SK-MEL-5 (cell line): ENCODE data around the gene GALNTL6. TPM values are rescaled to one million over a fixed set of nuclear protein-coding genes. Genes with fewer than 3 reads are reported as not detected.
"Not testable (repeated sequence)": the region's sequence is repeated elsewhere in the genome, so short reads cannot be mapped to it uniquely, and the experiment has no call there.

Experiments
- DNase-seq: peaks from one replicate; pipeline ENCODE4 v3.0.0-alpha.2; 2016; ENCODE audit warnings: low read depth, low spot score
- in situ Hi-C: cut with HindIII; loops from 2 replicates; pipeline ENCODE4 v1.10.0; 2016; ENCODE audit warnings: low sequenced_read_pairs, high pct_unique_total_duplicates, low pct_unique_long_range_greater_than_20kb
- total RNA-seq: library from RNA; depleted of rRNA; stranded (reverse); fragments of >200 nt; shearing (Covaris generic); gene quantifications from 2 replicates; pipeline ENCODE4 v1.2.3, GENCODE V29; 2014

Gene GALNTL6
- total RNA-seq, 1 experiment from 2014 or later, result 2.4 TPM

DNA sequence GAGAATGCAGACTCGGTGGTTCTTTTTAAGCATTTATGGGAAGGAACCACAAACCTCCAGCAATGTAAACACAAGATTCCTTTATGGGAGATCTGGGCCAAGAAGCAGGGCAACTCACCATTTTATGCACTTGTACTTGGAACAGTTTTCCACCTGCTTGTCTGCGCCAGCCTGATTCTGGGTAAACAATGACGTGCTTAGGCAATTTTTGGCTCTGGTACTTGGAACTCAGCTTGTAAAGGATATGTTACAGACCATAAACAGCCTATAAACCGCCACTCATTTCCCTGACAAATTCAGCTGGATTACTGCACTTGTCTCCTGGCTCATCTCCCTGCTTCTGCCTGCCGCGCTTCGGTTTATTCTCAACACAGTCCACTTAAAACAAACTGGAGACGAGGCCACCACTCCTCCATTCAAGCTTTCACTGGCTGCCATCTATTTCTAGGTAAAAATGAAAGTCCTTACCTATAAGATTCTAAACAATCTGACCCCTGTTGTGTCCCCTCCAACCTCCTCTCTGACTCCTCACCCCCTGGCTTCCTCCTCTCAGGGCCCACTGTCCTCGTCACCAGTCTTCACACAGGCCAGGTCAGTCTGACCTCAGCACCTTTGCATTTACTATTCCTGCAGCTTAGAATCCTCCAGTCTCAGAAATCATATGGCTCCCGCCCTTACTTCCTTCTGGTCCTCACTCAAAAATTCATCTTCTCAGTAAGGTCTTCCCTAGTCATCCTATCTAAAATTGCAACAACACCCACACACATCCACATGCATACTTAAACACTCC, 1149.6 kb downstream of the GALNTL6 start:
- in situ Hi-C loops, result no loop called here
- DNase-seq, result no peak

DNA sequence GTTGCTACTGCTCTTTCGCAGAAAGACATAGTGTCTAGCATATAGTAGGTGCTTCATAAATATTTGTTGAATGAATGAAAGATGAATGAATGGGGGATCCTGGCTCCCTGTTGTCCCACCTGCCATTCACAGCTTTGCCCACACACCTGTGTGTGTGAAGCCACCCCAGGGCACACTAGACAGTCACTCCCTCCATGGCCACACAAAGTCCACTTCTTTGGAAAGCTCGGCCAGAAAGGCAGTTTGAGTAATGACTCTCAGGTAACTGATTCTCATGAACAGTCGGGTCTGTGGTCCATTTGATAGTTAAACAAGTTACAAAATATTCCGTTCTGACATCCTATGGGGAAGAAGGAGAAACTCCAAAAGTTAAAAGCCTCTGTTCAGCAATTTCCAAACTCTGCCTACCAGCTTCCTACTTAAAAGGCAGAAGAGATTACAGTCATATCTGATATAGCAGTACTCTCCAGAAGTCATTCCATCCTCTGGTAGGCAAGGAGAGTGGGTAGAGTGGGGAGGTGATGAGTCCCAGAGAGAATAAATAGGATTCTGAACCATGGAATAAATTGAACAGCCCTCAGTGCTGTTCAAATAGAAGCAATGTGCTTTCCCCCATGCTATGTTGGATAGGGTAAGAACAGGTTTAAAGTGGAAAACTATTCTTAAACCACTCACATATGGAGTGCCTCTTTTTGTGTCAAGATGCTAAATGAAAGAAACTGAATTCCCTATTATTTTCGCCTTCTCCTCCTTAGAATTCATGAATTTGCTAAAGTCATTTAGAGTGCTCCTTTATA, 1150.5 kb downstream of the GALNTL6 start:
- DNase-seq, result no peak
- in situ Hi-C loops, result no loop called here

DNA sequence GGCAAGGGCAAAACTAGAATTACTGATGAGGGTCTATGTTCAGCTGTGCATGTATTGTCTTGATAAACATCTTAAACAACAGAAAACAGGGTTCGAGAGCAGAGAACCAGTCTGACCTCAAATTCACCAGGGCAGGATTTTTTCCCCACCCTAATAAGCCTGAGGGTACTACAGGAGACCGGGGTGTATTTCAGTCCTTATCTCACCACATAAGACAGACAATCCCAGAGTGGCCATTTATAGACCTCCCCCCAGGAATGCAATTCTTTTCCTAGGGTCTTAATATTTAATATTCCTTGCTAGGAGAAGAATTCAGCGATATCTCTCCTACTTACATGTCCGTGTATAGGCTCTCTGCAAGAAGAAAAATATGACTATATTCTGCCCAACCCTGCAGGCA, 1157.0 kb downstream of the GALNTL6 start:
- in situ Hi-C loops, DNase-seq: not testable (repeated sequence)

DNA sequence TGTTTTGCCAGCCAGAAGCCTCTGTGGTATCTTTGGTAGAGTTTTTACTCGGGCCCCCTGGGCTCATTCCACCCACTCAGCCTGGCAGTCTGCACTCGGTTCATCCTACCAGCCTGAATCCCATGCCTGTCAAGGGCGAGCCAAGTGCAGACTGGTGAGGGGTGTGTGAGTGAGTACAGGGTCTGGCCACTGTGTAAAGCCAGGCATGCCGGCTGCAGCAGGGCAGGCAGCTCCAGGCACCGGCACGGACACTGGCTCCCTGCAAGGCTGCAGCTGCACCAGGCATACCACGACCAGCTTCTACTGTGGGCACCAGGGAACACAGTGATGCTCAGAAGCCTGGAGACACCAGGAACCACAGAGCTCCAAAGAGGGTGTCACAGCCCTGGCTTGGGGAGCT, 1161.4 kb downstream of the GALNTL6 start:
- no peak for DNase-seq
- in situ Hi-C loops, result no loop called here

DNA sequence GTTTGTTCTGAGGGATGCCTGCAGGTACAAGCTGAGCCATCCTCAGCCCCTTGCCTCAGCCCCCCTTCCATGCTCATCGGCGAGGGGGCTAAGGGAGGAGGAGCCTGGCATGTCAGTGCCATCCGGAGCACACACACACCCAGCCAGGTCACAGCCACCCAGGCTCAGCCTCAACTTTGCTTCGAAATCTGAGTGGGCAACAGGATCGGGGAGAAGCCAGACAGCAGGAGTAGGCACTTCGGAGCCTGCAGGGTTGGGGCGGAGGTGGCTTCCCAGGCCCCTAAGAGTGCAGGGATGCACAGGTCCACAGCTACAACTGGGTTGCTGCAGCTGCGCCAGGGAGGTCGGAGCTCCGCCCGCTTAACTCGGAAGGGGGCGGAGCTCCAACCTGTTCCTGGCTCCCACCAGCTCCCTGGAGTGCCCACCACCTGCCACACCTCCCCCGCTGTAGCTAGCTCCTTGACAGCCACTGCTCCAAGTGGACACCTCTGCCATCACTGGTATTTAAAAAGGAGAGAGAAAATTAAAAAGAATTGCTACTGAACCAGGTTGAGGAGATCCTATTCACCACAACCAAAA, 1162.5 kb downstream of the GALNTL6 start:
- in situ Hi-C loops, result no loop called here
- no peak for DNase-seq

DNA sequence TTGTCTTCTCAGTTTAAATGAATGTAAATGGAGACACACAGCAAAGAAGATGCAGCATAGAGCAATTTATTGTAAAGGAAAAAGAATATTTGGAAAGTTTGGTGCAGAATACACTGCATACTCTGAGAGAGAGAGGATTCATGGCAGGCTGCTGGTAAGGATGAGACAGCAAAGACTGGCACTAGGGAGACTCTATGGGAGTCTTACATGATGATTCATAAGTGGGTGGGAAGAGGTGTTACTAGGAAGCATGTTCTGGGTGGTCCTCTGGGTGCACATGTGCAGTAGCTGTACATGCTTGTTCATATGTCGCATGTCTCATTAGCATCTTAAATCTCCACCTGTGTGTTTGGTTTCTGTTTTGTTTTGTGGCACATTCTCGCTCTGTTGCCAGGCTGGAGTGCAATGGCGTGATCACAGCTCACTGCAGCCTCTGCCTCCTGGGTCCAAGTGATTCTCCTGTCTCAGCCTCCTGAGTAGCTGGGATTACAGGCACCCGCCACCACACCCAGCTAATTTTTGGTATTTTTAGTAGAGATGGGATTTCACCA, 1164.4 kb downstream of the GALNTL6 start:
- DNase-seq, in situ Hi-C loops: not testable (repeated sequence)

DNA sequence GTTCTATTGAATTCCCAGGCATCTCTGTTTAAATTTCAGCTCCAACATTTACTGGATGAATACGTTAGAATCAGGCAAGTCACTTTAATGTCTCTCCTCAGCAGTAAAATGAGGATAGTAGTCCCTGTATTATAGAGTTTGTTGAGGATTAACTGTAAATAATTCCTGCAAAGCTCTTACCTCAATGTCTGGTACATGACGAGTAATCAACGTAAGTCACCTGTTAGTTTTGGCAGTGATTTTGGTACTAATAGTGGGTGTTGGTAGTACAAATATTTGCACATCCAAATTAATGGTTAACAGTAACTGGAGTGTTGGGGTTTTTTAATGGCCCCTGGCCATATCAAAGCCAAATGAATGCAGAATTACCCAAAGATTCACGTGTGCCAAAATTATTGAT, 1165.6 kb downstream of the GALNTL6 start:
- DNase-seq, result no peak
- in situ Hi-C loops, result no loop called here

DNA sequence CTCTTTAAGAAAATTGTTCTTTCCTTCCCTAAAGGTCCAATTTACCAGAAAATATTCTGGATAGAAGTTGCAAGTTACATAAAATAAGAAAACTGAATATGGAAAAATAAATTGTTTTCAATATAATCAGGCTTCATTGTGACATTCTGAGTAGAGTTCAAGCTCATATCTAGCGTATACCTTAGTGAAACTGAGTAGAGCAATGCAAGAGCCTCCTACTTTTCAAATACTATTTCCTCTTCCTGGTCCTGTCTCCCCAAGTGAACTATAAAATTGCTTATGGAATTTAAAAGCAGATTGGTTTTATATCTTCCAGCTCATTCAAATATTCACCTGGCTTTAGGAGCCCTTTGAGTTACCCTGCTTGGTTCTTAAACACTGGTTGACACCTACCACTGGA, 1166.1 kb downstream of the GALNTL6 start:
- DNase-seq, result no peak
- in situ Hi-C loops, result no loop called here

DNA sequence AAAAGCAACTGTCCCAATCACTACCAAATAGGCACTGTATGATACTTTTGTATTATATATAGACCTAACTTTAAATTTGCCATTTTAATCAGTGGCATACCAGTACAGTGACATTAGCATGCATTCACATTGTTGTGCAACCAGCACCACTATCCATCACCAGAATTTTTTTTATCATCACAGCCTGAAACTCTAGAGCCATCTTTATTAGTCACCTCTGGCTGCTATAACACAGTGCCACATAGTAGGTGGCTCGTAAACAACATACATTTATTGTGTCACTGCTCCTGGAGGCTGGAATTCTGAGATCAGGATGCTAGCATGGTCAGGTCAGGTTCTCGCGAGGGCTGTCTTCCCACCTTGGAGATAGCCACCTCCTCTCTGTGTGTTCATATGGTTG, 1167.0 kb downstream of the GALNTL6 start:
- in situ Hi-C loops, result no loop called here
- no peak for DNase-seq

DNA sequence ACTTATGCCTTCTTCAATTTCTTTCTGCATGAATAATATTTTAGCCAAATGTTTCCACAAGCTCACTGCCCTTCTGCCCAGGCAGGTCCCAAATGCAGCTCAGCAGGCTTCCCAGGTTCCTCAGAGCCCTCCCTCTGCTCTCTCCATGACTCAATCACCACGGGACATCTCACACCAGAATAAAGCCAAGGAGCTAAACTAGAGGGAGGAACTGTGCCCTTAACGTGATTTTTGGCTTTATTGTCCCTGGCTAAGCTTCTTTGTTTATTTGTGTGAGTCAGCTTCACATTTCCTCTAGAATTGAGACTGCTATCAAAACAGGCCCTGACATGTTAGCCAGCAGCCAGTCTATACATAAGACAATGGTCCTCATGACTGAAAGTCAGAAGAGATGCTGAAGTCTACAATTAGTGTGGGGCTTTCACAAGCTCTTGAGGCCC, 1169.0 kb downstream of the GALNTL6 start:
- in situ Hi-C loops, result no loop called here
- peak; percentile 75 for DNase-seq

DNA sequence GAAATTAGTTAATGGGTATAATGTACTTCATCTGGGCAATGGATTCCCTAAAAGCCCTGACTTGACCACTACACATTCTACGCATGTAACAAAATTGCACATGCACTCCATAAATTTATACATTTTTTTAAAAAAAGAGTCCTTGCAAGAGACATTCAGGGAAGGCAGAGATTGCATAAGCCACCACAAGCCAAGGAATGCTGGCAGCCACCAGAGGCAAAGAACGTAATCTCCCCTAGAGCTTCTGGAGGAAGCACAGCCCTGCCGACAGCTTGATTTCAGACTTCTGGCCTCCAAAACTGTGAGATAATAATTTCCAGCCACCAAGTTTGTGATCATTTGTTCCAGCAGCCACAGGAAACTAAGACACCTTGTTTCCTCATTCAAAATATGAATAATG, 1169.8 kb downstream of the GALNTL6 start:
- in situ Hi-C loops, result no loop called here
- DNase-seq, result no peak

DNA sequence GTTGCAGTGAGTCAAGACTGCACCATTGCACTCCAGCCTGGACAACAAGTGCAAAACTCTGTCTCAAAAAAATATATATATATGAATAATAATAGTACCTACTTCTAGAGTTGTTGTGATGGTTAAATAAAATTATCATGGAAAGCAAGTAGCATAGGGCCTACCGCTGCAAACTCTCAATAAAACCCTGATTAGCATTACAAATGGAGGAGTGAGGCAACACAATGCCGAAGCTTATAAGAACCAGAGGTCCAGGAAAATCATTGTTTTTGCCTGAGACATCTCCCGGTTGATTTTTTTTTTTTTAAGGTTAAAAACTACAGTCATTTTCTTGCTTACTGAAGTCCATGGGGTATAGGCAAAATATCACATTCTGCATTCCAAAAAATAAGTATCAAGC, 1170.4 kb downstream of the GALNTL6 start:
- no peak for DNase-seq
- in situ Hi-C loops, result no loop called here

DNA sequence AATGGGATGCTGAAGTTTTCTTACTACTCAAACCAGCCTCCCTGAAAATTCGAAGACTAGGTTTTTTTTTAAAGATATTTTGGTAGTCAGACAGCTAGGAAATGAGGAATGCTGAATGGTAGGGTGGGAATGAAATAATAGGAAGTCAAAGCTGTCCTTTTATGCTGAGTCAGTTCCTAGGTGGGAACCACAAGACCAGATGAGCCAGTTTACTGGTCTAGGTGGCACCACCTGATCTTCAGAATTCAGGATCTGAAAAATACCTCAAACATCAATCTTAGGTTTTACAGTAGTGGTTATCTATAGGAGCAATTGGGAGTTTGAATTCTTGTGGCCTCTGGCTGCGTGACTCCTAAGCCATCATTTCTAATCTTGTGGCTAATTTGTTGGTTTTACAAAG, 1172.3 kb downstream of the GALNTL6 start:
- no peak for DNase-seq
- in situ Hi-C loops, result no loop called here

DNA sequence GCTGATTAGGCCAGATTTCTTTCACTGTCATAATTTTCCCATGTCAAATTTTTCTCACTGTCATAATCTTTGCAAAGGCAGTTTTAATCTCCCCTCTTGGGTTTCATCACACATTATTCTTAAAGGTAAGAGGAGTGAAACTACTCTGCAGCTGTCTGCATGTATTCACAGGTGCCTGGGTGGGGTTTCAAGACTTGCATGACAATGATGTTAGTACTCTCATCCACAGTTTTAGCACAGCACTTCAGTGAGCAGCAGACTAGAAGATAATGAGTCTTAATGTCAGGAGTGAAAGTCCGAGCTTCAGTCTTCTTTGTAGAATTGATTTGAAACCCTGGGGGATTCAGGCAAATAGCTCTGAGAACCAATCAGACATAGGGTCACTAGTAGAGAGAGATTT, 1172.9 kb downstream of the GALNTL6 start:
- in situ Hi-C loops, result no loop called here

DNA sequence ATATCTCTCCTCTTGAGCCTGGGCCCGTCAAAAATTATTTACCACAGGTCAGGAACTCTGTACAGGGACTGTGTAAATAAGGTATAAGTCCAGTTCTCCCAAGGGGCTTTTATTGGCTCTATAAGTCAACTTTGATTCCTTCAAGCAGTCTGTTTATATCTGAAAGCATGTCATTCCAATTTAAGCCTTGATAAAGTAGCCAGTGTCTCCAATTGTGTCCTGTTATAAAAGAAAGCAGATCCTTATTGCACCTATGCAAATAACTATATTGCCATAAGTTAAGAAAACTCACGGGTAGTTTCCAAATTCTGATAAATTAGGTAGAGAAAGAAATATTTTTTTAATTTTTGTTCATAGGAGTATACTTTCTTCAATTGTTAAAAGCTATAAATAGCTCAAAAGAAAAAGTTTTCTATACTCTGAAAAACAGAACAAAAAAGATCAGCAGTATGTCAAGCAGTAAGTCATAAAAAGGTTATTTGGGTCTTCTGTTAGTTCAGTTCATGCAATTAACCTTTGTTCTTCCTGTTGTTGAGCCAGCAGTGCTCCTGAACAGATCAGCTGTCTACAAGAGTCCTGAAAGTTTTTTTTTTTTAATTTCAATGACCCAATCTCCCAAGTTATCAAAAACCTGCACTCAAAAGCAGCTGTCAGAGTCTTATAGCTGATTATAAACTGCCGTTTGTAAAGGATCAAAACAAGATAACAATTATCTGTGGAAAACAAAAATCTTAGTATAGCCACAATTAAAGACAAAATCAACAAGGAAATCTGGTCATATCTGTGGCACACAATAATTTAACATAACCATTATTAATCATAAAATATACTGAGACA, 1177.0 kb downstream of the GALNTL6 start:
- in situ Hi-C loops, result no loop called here
- DNase-seq, result no peak

More for the DNA sequence above, 1172.9 kb downstream of the GALNTL6 start:
- DNase-seq, result no peak

DNA sequence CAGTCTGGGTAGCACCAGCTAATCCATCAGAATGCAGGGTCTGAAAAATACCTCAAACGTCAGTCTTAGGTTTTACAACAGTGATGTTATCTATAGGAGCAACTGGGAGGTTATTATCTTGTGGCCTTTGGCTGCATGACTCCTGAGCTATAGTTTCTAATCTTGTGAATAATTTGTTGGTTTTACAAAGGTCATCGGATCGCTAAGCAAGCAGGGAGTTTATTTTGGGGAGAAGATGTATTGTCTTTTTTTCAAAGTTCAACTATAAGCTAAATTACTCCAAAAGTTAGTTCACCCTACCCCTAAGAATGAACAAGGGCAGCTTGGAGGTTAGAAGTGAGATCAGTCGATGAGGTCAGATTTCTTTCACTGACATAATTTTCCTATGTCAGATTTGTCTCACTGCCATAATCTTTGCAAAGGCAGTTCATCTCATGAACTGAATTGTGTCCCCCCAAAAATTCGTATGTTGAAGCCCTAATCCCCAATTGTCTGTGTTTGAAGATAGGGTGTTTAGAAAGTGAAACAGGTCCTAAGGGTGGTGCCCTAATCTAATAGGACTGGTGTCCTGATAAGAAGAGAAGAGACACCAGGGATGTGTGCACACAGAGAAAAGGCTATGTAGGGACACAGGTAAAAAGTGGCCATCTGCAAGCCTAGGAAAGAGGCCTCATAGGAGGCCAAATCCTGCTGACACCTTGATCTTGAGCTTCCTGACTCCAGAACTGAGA, 1179.6 kb downstream of the GALNTL6 start:
- DNase-seq, result no peak
- in situ Hi-C loops, result no loop called here

DNA sequence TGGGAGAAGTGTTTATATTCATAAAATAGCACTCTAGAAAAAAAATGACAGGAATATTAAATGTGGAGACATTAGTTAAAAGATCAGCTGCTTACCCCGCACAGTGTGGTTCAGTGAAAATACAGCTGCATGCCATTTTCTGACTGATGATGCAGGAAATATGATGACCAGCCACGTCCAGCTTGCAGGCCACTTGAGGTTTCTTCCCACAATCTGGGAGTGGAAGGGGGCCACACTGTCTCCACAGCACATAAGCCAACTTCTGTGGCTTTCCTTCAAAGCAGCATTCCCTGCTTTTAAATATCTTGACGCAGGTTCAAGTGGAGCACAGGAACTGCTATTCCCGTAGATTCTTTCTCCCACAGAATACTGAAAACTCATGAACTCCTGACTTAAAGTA, 1182.0 kb downstream of the GALNTL6 start:
- no peak for DNase-seq
- in situ Hi-C loops, result no loop called here
